ENCODE data around the gene MAPK14. TPM values are rescaled to one million over a fixed set of nuclear protein-coding genes. Genes with fewer than 3 reads are reported as not detected.

MAPK14 gene
- total and polyA plus RNA-seq, 8 donors = 52.9 to 84.1 (median 68.3) TPM

DNA sequence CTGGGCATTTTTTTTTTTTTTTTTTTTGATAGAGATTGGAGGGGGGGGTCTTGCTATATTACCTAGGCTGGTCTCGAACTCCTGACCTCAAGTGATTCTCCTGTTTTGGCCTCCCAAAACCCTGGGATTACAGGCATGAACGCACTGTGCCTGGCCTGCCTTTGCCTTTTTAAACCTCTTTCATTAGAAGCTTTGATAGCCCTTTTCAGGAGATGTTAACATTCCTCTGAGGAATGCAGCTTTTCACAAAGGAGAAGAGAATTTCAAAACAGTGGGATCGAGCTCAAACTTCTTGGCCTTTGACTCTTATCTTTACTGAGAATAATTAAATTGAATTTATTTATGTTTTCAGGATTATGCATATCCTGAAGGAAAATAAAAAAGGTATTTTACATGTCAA lies 34.5 kb upstream of the MAPK14 start:
- H3K4me3 ChIP-seq = no peak overlapping the region
- ATAC-seq (no peak), DNase-seq (no peak)
- H3K9me3 ChIP-seq = no peaks in the 10 kb centered on the region
- H3K27ac ChIP-seq = no peak overlapping the region
- intact Hi-C loops (cut with DNase I) = no loop called here
- H3K36me3 ChIP-seq = no peaks in the 10 kb centered on the region
- H3K27me3 ChIP-seq = no peaks in the 10 kb centered on the region
- no peaks in the 10 kb centered on the region for H3K4me1 ChIP-seq
- TF ChIP-seq CTCF (IDR thresholded peaks at IDR 0.05) = no peak

DNA sequence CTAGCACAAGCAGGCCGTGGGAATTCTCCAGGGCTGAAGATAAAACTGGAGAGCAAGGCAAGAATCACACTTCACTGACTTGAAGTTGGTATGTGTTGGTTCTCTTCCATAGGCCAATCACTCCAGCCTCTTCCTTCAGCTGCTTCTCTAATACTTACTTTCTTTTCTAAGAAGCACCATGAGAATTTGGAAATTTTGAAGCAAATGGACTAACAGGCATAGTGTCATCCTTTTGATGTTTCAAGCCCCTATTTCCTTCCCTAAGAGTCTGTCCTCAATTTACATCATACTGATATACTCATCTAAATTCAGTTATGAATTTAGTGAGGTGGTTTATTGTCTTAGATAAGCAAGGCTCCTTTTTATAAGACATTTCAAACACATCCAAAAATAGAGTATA lies 27.2 kb upstream of the MAPK14 start:
- Histone ChIP-seq H3K4me1 (no peaks in the 10 kb centered on the region), H3K4me3 (no peak overlapping the region), H3K36me3 (no peaks in the 10 kb centered on the region), H3K27ac (no peak overlapping the region), H3K9me3 (no peaks in the 10 kb centered on the region), H3K27me3 (no peaks in the 10 kb centered on the region)
- no peak for TF ChIP-seq CTCF (IDR thresholded peaks at IDR 0.05)
- intact Hi-C loops (cut with DNase I) = no loop called here
- ATAC-seq (no peak), DNase-seq (no peak)

GRCh38 chr6:36015666-36016065 lies 11.9 kb upstream of the MAPK14 start:
- intact Hi-C loops (cut with DNase I) = no loop called here
- H3K4me1 ChIP-seq = peaks cover 0 to 45% of the 10 kb centered on the region in 2 donors
- TF ChIP-seq CTCF (IDR thresholded peaks at IDR 0.05) = no peak
- no peak for ATAC-seq
- no peak overlapping the region for H3K4me3 ChIP-seq
- no peak for DNase-seq
- H3K9me3 ChIP-seq = no peaks in the 10 kb centered on the region
- H3K27me3 ChIP-seq = no peaks in the 10 kb centered on the region
- H3K27ac ChIP-seq = peak overlapping the region in 1 of 2 donors; percentile 53
- H3K36me3 ChIP-seq = no peaks in the 10 kb centered on the region

- ATAC-seq = no peak
- no peak for DNase-seq
- Histone ChIP-seq H3K4me1 (peaks cover 0 to 45% of the 10 kb centered on the region in 2 donors), H3K36me3 (no peaks in the 10 kb centered on the region), H3K4me3 (no peak overlapping the region), H3K9me3 (no peaks in the 10 kb centered on the region), H3K27ac (peak overlapping the region in 1 of 2 donors; percentile 83), H3K27me3 (no peaks in the 10 kb centered on the region)
- intact Hi-C loops (cut with DNase I) = no loop called here
- TF ChIP-seq CTCF (IDR thresholded peaks at IDR 0.05) = no peak
Measured at GRCh38 chr6:36018339-36018738, 9.3 kb upstream of the MAPK14 start.

DNA sequence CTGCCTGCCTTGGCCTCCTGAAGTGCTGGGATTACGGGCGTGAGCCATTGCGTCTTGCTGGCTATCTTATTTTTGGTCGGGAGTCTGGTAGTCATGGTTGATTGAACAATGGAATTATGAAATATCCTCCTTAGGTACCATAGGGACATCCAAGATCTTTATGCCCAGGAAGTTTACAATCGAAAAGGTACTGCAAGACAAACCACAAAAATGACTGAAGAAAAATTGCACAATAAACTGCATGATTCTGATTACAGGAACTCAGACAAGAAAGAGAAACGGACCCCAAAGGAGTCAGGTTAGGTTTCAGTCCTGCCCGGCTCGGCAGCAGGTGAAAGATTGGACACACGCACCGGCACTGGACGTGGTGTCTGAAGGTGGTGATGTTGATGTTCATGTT lies 8.4 kb upstream of the MAPK14 start:
- Histone ChIP-seq H3K27ac (peak overlapping the region in 1 of 2 donors; percentile 83), H3K27me3 (peaks cover 0 to 4% of the 10 kb centered on the region in 2 donors), H3K9me3 (no peaks in the 10 kb centered on the region), H3K4me1 (peaks cover 0 to 50% of the 10 kb centered on the region in 2 donors), H3K4me3 (no peak overlapping the region), H3K36me3 (no peaks in the 10 kb centered on the region)
- ATAC-seq (no peak), DNase-seq (no peak)
- intact Hi-C loops (cut with DNase I) = no loop called here
- no peak for TF ChIP-seq CTCF (IDR thresholded peaks at IDR 0.05)
